ENCODE data around the gene SCNM1.

Gene SCNM1

DNA sequence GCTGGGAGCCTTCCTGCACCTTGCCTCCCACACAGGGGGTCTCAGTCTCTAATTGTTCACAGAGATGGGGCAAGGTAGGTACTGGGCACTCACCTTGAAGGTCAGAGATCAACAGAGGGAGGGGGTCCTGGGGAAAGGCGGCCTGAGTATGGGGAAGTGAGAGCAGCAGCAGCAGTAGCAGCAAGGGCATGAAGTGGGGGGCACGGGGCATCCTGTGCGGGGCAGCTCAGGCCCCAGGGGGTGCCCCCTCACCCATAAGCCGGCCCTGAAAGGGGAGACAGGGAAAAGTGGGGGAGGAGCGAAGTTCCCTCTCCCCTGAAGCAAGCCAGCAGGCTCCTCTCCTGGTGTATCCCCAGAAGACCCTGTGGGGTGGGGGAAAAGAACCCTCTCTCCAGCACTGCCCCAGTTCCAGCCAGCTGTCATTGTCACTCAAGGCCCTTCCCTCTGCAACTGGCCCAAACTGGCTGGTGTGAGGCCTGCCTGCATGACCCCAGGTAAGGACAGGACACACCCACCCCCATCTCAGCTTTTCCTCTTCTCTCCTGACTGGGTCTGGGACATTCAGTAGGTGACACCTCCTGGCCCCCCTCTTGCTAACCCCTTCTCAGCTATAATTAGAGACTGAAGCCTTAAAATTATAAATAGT lies 23.4 kb upstream of the SCNM1 start:
- TF ChIP-seq GATA3 (IDR thresholded peaks at IDR 0.05; ENCODE audit: low read depth, low read length) (no peak), GATA2 (IDR thresholded peaks at IDR 0.05; ENCODE audit: low read depth, low read length) (no peak)

DNA sequence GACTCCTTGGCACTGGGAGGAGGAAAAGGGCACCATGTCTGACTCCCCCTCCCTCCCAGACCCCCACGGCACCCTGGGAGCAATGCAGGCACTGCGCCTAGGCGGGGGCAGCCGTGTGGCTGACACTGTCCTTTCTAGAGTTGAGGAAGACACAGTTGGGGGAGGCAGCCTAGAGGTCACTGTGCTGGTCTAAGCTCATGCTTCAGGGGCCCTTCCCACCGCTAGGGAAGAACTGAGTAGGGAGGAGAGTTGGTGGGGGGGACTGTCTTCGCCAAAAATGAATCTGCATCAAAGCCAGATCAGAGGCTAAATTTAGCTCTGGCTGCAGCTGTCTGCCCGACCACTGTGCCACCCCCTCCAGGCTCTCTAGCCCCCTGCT lies 22.9 kb upstream of the SCNM1 start:
- TF ChIP-seq GATA3 (IDR thresholded peaks at IDR 0.05; ENCODE audit: low read depth, low read length) (no peak), GATA2 (IDR thresholded peaks at IDR 0.05; ENCODE audit: low read depth, low read length) (no peak)

DNA sequence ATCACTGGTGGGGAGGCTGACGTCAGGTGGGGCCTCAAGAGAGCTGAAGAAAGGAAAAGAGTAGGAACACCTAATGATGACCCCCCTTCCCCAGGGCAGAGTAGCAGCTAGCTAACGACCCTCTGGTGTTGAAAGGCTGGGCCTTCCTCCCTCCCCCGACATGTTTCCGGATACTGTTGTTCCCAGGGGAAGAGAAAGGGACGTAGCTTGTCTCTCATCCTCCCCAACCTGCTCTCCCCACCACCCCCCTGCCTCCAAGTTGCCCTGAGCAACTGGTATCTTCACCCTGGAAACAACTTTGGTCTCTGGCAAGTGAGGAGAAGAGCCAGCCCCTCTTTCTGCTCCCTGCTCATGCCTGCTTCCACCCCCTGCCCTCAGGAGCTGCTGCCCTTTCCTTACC lies 22.0 kb upstream of the SCNM1 start:
- no peak for TF ChIP-seq GATA2 (IDR thresholded peaks at IDR 0.05; ENCODE audit: low read depth, low read length)
- no peak for TF ChIP-seq GATA3 (IDR thresholded peaks at IDR 0.05; ENCODE audit: low read depth, low read length)

DNA sequence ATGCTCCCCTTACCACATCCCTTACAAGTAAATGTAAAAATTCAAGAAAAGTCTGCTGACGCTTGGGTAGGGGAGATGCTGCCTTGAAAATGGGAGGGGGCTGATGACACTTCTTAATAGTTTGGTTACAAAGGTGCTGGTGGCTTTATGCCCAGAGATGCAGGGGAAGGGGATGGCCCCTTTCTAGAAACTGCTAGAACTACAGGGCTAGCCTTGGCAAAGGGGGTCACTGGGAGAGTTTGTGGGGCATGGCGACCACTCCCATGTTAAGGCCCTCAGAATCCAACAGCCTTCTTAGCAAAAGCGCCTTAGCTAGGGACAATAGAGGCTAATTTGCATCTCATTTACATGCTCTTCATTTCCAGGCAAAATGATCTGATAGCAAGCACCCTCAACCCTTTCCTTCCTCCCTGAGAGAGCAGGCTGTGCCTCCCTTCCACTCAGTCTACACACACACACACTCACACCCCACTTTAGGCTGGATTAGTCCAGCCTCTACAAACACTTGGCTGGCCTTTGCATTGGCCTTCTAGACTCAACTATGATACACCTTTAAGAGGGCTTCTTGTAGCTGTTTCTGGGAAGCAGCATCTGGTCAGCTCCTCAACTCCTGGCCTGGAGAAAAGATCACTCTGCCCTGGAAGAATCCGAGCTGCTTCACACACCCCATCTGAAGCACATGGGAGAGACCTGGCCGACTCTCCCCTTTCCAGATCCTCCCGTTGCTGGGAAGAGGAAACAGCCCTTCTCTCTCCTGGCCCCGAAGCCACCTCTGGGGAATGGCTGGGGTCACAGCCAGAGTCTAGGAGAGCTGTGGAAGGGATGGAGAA lies 21.3 kb upstream of the SCNM1 start:
- TF ChIP-seq GATA2 (IDR thresholded peaks at IDR 0.05; ENCODE audit: low read depth, low read length) (no peak), GATA3 (IDR thresholded peaks at IDR 0.05; ENCODE audit: low read depth, low read length) (no peak)

DNA sequence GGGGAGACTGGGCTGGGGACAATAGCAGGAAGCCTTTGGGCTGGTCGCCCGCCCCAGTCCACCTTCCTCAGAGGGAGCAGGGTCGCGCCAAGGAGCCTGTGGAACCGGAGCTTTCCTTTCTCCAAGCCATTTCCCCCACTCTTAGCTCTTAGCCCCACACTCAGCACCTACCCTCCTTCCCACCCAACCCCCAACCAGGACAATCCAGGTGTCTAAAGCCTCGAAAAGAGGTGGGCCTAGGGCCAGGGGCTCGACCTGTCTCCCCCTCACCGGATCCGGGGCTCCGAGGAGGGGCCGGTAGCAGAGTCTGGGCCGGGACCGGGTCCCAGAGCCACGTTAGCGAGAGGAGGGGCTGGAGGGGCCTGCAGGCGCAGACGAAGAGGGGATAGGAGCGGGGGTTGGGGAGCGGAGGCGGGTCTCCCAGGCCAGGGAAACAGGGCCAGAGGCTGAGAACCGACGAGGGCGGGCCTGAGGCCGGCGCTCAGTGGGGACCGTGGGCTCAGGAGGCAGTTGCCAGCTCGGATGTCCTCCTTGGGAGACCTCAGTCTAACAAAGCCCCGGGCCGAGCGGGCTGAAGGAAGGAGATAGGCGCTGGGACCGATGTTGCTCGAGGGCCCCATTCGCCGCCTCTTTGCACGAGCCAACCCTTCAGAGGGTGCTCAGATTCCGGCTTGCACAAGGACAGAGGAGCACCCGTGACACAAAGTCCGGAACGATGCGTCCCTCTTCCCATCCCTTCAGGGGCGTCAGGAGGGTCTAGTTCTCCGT lies 20.5 kb upstream of the SCNM1 start:
- TF ChIP-seq GATA3 (IDR thresholded peaks at IDR 0.05; ENCODE audit: low read depth, low read length) (no peak), GATA2 (IDR thresholded peaks at IDR 0.05; ENCODE audit: low read depth, low read length) (no peak)

DNA sequence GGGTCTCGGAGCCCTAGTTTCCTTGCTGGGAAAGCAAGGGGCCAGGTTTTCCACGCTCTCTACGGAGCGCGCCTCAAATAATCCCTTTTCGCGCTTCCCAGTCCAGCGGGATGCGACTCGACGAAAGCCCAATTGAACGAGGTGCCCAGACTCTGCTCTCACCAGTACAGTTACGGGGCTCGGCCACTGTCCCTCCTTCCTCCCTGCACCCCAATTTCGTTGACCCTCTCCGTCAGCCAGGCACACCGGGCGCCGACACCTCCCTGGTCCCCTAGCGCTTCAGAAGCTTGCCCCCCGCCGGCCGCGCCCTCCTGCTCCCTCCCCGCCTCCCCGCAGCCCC lies 19.9 kb upstream of the SCNM1 start:
- TF ChIP-seq GATA2 (IDR thresholded peaks at IDR 0.05; ENCODE audit: low read depth, low read length) (no peak), GATA3 (IDR thresholded peaks at IDR 0.05; ENCODE audit: low read depth, low read length) (no peak)

DNA sequence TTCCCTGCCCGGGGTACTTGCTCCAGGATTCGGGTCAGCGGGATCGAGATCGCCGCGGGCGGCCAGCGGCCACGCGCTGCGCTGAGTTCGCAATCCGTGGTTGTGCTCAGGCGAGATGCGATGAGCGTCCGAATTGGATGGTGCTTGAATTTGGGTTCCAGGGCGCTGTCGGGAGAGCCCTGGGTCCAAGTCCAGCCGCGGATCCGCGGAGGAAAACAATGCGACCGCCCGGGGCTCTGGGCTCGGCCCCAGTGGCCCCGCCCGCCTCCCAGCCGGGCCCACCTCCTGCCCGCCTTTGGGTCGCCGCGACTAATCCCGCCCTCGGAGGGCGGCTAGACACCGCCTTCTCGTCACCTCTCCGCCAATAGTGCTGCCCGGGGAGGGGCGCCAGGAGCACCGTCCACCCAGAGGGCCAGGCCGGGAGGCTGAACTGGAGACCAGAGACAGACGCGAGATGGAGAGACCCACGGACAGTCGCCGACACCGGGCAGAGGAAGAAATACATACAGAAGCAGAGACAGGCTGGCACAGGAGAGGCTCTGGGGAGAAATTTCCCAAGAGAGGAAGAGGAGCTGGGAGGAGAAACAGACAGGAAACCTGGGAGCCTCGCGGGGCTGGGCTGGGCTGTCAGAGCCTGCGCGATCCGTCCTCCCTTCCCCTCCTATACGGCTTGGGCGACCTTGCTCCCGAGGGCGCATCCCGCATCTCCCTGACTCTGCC lies 19.4 kb upstream of the SCNM1 start, which contains the start of gene SEMA6C:
TSS of gene SEMA6C (minus strand) at position 220 of the 720 bp plus-strand sequence. CDS start 4,010 bp downstream, outside the sequence.
- no peak for TF ChIP-seq GATA2 (IDR thresholded peaks at IDR 0.05; ENCODE audit: low read depth, low read length)
- no peak for TF ChIP-seq GATA3 (IDR thresholded peaks at IDR 0.05; ENCODE audit: low read depth, low read length)

DNA sequence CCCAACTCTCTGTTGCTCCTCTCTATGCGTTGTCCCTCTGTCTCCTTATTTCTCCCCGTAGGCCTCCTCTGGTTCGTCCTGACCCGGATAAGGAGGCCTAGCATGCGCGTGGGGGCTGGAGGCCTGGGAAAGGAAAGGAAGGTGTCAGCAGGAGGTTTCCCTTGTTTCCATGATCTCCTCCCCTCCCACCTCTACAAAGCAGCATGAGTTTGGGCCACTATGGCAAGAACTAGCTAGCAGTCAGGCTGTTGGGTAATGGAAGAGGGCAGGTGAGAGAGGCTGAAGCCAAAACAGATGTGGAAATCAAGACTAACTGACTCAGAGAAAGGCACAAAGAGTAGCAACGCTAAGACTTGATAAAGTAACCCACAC lies 18.8 kb upstream of the SCNM1 start:
- TF ChIP-seq GATA2 (IDR thresholded peaks at IDR 0.05; ENCODE audit: low read depth, low read length): no peak
- no peak for TF ChIP-seq GATA3 (IDR thresholded peaks at IDR 0.05; ENCODE audit: low read depth, low read length)

DNA sequence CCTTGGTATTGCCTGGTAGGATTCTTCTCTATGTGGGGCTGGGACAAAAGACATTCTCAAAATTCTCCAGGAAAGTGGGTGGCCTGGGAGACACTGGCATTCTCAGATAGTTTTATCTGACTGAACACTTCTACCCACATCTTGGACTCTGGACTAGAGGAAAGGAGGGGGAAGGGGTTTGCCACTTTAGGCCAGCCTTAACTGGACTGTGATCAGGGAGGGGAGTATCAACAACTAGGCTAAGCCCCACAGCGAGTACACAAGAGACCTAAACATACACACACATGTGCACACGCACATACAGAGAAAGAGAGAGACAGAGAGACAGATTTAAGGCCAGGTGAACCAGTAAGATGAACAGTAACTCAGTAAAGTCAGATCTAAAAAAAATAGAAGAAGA lies 18.3 kb upstream of the SCNM1 start:
- no peak for TF ChIP-seq GATA2 (IDR thresholded peaks at IDR 0.05; ENCODE audit: low read depth, low read length)
- no peak for TF ChIP-seq GATA3 (IDR thresholded peaks at IDR 0.05; ENCODE audit: low read depth, low read length)

DNA sequence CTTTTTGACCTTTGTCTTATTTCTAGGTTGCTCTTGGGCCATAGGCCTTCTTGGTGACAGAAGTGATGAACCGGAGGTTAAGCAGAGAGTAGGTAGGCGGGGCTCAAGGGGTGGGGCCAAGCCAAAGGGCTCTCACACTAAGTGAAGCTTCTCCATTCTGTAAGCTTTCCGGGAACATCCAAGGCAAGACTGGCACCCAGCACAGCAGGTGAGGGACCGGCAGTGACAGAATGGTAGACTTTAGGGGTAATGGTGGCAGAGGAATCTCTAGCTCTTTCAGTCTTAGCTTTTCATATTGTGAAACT lies 9.5 kb upstream of the SCNM1 start, which contains the start of gene TNFAIP8L2:
TSS of gene TNFAIP8L2 (plus strand) at position 135 of the 305 bp plus-strand sequence. CDS start 2,049 bp downstream, outside the sequence.
- TF ChIP-seq GATA2 (IDR thresholded peaks at IDR 0.05; ENCODE audit: low read depth, low read length) (no peak), GATA3 (IDR thresholded peaks at IDR 0.05; ENCODE audit: low read depth, low read length) (no peak)

DNA sequence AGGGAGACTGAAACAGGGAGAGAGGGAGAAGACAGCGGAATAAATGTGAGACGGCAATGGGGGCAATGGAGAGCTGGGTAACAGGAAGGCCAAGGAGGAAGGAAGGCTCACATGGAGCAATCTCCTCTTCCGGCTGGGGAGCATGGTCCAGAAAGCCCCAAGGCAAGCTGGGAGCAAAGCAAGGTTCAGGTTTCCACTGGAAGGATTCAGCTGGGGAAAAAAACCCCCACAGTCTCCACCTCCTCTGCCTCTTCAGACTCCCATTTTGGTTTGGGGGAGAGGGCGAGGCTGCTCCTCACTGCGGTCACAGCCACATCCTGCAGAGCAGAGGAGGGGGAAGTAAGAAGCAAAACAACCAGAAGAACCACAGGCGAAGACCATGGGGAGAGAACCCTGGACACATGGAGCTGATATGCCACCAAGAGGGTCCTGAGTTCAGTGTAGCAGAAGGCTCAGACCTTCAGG lies 8.8 kb upstream of the SCNM1 start:
- no peak for TF ChIP-seq GATA2 (IDR thresholded peaks at IDR 0.05; ENCODE audit: low read depth, low read length)
- TF ChIP-seq GATA3 (IDR thresholded peaks at IDR 0.05; ENCODE audit: low read depth, low read length): no peak

DNA sequence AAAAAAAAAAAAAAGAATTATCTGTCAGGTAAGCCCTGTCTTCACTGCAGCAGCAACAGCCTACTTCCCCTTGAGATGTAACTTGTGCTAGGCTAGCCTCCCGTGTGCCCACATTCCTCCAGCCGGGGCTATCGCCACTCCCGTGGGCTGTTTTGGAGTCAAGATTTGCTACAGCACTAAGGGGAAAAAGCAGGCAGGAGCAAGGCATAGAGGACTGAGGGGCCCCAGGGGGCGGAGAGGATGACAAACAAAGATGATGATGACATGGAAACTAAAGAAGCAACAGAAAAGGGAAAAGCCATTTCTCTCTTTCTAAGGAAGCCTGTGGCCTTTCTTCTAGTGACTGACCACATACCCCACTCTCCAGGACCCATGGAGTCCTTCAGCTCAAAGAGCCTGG lies 7.6 kb upstream of the SCNM1 start:
- TF ChIP-seq GATA2 (IDR thresholded peaks at IDR 0.05; ENCODE audit: low read depth, low read length): no peak
- no peak for TF ChIP-seq GATA3 (IDR thresholded peaks at IDR 0.05; ENCODE audit: low read depth, low read length)

DNA sequence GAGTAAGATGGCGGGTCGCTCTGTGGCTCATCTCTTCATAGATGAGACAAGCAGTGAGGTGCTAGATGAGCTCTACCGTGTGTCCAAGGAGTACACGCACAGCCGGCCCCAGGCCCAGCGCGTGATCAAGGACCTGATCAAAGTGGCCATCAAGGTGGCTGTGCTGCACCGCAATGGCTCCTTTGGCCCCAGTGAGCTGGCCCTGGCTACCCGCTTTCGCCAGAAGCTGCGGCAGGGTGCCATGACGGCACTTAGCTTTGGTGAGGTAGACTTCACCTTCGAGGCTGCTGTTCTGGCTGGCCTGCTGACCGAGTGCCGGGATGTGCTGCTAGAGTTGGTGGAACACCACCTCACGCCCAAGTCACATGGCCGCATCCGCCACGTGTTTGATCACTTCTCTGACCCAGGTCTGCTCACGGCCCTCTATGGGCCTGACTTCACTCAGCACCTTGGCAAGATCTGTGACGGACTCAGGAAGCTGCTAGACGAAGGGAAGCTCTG lies 7.1 kb upstream of the SCNM1 start:
- TF ChIP-seq GATA2 (IDR thresholded peaks at IDR 0.05; ENCODE audit: low read depth, low read length) (no peak), GATA3 (IDR thresholded peaks at IDR 0.05; ENCODE audit: low read depth, low read length) (no peak)

DNA sequence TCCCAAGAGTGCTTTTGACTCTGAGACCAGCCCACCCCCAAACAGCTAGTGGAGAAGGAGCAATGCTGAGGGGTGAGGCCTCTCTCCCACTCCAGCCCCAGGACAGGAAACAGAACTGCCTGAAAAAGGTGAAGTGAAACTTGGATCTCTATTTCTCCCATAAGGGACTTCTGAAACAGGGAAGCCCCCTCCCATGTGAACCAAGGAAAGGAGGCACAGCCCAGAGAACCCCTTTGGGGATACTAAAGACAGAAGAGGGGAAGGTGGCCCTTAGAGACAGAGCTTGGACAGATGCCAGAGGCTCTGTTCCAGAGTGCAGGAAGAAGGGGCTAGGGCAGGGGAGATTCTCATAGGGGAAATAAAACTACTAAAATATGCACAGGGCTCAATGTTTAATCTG lies 6.6 kb upstream of the SCNM1 start:
- TF ChIP-seq GATA2 (IDR thresholded peaks at IDR 0.05; ENCODE audit: low read depth, low read length): no peak
- no peak for TF ChIP-seq GATA3 (IDR thresholded peaks at IDR 0.05; ENCODE audit: low read depth, low read length)

Data from SH-SY5Y (cell line).